GM21723 (cell line): ENCODE results near the gene COX4I1.
"Not testable (repeated sequence)": the region's sequence is repeated elsewhere in the genome, so short reads cannot be mapped to it uniquely, and the experiment has no call there.

Source experiments
- ATAC-seq: cut with Tn5 transposase; IDR thresholded peaks from one replicate; pipeline ENCODE4 v1.9.1; 2021; ENCODE audit warnings: mild to moderate bottlenecking, moderate library complexity; ENCODE audit not compliant: unreplicated experiment

Gene COX4I1

DNA sequence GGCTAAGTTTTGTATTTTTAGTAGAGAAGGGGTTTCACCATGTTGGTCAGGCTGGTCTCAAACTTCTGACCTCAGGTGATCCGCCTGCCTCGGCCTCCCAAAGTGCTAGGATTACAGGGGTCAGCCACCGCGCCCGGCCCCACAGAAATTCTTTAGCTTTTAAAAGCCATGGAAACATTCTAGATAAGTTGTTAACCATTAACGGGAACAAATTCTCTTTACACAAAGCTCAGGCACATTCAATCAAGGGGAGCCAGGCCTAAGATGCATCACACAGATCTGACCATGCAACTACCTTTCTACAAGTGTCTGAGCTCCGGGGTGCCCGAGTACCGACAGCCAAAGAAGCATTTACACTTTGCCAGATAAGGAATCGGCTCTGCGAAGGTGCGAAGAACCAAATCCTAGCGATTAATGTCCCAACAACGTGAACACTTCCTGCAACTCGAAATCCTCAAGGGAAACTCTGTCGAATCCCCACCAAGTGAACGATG is 1.2 kb upstream of the COX4I1 start:
- ATAC-seq = no peak

DNA sequence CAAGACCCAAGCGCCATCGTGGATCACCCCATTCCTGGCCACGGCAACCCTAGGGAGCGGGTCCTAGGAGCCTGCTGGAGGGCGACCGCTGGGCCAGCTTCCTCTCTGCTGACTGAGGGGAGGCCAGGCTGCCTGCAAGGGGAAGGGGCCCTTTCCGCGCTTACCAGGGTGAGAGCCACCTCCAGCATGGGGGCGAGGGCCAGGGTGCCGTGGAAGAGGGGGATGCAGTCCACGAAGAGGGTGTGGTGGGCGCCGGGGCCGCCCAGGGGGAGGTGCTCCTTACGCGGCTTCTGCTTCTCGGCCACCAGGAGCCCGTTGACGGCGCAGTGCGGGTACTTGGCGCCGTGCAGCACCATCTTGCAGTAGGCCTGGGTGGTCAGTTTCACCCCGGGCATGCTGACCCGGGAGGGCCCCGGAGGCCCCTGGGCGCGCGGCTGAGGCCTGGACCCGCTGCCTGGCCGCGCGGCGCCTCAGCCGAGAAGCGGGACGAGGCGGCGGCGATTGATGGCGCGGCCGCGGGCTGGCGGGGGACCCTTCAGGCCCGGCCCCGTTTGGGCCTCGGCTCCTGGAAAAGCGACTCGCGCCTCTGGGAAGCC is 496 bp upstream of the COX4I1 start:
- peak; percentile 33 for ATAC-seq

DNA sequence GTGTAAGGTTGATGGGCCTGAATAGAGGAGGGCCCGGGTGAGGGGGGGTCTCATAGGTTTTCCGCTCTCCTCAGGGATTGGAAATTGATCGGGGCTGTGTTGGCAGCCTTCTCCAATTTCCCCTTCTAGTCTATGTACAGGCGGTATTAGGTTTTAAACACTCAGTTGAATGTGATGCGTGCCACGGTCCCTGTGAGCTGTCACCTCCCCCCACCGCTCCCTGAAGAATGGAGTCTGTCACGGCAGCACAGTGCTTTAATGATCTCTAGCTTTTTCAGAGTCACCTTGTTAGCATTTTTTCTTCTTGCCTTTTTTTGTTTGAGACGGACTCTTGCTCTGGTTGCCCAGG is 800 bp downstream of the COX4I1 start:
- ATAC-seq = peak; percentile 11

DNA sequence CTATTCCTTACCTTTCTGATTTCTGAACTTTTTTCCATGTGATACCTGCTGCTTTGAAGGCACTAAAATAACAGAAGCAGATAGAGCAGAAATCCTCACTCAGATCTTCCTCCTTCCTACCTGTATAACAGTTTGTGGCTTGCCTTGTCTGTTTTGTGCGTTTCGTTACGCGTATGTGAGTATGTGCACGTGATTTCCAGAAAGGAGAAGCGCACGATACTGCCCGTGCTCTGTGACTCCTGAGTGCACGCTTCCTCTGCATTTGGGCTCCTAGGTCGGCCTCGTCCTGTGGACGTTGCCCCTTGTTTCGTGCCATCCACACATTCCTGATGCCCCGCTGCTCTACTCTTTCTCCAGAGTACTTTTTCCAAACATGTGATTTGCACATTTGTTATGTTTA is 4.1 kb downstream of the COX4I1 start:
- no peak for ATAC-seq

DNA sequence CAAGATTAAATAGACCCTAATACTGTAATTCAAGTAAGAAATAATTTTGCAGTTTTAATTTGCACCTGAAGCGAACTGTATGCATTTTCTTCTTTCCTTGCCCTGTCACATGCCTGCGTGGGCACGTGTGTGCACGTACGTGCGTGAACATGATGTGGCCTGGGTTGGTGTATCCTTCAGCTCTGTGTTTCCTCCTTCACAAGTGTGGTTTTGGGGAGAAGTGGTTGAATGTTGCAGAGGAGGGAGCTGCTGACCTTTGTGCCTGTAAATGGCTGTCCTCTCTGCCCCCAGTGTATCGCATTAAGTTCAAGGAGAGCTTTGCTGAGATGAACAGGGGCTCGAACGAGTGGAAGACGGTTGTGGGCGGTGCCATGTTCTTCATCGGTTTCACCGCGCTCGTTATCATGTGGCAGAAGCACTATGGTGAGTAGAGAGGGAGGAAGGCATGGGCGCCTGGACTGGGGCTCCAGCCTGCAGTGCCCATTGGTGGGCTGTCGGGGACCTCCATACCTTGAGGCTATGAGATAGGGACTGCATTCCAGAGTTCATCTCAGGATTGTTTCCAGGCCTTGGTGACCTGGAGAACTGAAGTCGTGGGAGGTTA is 6.0 kb downstream of the COX4I1 start:
- ATAC-seq = no peak

DNA sequence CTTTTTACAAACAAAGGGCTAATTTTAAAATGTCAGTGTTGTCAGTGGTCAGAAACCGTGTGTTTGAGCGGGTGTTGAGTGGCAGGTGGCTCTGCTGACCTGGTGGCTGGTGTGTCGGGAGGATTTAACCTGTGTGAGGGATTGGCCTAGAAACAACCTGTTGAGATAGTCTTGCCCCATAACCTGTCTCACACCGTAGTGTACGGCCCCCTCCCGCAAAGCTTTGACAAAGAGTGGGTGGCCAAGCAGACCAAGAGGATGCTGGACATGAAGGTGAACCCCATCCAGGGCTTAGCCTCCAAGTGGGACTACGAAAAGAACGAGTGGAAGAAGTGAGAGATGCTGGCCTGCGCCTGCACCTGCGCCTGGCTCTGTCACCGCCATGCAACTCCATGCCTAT is 7.0 kb downstream of the COX4I1 start:
- ATAC-seq = no peak

DNA sequence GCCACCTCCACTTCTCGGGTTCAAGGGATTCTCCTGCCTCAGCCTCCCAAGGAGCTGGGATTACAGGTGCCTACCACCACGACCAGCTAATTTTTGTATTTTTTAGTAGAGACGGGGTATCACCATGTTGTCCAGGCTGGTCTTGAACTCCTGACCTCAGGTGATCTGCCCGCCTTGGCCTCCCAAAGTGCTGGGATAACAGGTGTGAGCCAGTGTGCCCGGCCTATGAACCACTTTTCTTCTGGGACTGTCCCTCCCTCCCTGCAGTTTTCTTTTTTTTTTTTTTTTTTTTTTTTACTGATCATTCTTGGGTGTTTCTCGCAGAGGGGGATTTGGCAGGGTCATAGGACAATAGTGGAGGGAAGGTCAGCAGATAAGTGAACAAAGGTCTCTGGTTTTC is 7.8 kb downstream of the COX4I1 start:
- ATAC-seq = not testable (repeated sequence)

DNA sequence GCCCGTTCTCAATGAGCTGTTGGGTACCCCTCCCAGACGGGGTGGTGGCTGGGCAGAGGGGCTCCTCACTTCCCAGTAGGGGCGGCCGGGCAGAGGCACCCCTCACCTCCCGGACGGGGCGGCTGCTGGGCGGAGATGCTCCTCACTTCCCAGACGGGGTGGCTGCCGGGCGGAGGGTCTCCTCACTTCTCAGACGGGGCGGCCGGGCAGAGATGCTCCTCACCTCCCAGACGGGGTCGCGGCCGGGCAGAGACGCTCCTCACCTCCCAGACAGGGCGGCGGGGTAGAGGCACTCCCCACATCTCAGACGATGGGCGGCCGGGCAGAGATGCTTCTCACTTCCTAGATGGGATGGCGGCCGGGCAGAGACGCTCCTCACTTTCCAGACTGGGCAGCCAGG is 8.6 kb downstream of the COX4I1 start:
- not testable (repeated sequence) for ATAC-seq

DNA sequence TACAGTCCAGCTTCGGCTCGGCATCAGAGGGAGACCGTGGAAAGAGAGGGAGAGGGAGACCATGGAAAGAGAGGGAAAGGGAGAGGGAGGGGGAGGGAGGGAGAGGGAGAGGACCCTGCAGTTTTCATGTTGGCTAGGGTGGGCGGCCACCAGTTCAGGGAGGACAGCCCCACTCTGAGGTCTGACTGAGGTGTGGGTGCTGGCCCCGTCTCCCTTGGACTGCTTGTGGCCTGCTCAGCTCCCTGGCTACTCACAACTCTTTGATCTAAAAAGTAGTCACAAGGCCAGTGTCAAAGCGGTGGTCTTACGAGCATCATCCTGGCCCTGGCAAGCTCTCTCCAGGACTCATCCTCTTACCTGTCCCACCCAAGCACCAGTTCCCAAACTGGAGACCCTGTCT is 9.4 kb downstream of the COX4I1 start:
- ATAC-seq = no peak

DNA sequence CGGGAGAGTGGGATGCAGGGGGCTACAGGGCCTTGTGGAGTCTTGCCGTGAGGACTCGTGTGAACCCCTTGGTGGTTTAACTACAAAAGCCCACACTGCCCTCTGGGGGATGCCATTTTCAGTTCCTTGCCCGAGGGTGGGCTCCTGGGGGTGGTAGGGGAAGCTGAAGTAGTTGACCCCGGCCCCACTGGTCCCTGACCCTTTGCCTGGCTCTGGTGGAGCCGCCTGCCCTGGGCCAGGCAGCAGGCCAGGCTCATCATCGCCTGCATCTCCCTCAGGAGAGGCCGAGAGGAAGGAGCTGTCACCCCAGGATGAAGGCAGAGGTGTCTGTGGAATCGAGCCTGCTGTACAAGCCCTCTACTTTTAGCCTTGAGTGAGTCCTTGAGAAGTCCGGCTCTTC is 10.2 kb downstream of the COX4I1 start:
- no peak for ATAC-seq

DNA sequence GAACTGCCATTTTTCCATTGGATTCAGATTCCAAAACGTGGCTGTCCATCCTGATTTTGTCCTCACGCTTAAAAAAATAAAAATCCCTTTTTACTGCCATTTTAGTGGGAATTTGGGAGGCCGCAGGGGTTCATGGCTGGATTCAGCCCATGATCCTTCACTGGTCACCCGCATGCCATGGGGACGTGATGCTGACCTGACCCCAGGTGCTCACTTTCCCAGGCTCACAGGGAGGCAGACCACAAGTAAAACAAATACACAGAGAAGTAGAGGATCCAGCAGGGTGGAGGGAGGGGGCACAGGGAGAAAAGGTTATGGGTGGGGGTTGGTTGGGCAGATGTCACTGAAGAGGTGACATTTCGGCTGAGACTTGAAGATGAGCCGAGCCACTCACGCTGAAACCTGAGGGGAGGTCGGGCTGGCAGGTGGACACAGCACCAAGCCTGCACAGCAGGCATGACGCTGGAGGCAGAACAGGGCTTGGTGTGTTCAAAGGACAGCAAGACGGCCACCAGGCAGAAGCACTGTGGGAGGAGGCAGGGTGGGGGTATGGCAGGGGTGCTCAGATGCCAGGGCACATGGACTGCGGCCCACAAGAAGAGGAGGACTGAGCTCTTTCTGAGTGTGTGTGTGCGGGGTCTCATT is 10.7 kb downstream of the COX4I1 start:
- ATAC-seq = no peak

DNA sequence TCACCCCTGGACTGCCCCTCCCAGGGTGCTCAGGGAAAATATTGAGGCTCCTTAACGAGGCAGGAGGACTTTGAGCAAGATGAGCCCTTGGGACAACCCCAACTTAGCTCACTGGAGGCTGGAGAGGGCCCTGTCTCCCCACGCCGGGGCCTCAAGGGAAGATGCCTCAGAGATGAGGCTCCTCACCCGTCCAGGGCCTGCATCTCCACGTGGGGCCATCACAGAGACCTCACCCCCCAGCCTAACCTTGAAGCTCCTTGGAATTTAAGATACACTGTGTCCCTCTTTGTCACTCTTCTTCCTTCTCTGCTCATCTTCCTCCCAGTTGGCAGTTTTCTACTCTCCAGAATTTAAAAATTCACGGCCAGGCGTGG is 11.2 kb downstream of the COX4I1 start:
- no peak for ATAC-seq

DNA sequence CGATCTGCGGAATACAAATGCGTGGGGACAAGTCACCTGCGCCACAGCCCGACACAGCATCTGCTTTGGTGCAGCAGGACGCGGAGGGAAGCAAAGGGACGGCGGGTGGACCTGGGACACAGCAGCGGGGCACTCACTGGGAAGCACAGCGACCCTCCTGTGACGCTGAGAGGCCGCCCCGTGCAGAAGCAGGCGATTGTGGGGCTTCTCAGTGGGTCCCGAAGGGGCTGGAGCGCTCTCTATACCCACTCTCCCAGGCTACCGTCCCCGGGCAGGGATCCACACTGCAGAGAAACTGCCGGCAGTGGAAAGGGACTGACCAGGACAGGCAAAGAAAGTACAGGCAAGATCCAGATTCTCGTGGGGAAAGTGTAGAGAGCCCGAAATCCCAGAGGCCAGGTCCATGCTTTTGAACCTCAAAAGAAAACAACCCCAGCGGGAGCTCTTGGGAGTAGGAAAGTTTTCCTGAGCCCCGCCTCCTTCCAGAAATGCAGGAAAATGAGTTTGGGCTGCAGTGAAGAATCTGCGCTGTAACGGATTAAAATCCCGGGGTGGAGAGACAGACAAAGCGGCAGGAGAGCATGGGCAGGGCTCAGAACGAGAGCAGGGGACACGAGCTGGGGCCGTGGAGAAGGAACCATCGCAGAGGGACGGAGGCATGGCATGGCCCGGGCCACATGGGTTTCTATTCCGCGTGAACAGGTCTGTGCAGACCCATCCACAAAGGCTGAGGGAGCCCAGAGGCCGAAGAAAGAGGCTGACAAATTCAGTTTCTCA is 12.7 kb downstream of the COX4I1 start:
- no peak for ATAC-seq

DNA sequence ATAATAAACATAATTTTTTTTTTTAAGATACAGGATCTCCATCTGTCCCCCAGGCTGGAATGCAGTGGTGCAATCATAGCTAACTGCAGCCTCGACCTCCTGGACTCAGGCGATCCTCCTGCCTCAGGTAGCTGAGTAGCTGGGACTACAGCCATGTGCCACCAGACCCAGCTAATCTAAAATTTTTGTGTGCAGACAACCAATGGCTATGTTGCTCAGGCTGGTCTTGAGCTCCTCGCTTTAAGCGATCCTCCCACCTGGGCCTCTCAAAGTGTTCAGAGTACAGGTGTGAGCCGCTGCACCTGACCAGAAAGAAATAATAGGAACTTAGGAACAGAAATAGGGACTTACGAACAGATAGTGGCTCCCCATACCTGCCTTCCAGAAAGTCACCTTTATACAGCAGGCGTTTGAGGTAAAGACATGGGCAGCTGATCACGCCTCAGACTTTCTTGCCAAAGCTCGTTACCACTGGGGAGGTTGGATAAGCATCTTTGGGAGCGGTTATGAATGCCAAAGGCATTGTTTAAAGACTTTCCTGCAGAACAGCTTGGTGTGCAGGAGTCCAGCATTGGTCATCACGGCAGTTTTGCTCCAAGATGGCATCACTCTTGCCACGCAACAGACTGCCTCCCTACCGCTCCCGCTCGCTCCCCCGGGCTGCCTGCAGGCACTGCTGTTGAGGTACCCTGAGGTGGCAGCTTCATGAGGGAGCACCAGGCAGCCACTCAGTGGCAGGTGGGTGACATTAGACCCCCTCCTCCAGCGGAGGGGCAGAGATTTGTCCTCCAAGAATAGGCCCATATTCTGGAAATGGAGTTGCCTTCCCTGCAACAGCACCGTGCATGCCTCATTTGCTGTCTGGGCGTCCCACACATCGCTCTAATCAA is 13.6 kb downstream of the COX4I1 start:
- no peak for ATAC-seq

DNA sequence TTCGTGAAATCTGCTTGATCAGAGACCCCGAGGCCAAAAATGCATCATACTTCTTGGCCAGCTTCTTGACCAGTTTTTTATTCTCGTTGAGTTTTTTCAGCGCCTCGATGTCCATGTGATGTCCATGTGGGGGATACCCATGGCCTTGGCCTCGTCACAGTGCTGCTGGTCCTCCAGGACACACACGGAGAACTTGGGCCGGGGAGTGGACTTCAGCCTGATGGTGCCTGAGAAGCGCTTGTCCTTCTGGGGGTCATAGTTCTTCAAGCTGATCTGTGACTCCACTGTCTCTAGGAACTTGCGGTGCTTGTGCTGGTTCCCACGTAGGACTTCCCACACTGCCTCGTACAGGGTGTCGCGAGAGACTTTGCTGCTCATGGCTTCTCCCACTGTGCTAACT is 16.7 kb downstream of the COX4I1 start:
- no peak for ATAC-seq

DNA sequence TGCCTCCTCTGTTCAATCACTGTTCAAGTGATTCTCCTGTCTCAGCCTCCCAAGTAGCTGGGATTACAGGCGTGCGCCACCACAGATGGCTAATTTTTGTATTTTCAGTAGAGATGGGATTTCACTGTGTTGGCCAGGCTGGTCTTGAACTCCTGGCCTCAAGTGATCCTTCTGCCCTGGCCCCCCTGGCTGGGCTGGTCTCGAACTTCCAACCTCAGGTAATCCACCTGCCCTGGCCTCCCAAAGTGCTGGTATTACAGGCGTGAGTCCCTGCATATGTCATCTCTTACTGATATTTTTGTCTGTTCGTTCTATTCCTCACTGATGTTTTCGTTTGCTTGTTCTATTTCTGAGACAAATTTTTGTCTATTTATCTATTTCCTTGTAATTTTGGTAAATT is 17.7 kb downstream of the COX4I1 start:
- ATAC-seq = not testable (repeated sequence)

DNA sequence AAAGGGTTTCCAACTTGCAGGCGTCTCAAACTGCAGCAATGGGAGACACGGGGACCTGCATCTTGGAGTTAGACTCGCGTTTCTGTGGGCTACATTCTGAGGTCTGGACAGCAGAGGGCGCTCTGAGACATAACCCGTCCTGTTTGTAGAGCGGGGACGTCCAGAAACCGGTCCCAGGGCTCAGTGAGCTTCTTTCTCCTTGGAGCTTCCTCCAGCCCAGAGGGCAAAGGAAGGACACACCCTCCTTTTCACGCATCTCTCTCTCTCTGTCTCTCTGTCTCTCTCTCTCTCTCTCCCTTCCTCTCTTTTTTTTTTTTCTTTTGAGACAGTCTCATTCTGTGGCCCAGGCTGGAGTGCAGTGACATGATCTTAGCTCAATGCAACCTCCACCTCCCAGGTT is 19.8 kb downstream of the COX4I1 start:
- ATAC-seq = no peak

DNA sequence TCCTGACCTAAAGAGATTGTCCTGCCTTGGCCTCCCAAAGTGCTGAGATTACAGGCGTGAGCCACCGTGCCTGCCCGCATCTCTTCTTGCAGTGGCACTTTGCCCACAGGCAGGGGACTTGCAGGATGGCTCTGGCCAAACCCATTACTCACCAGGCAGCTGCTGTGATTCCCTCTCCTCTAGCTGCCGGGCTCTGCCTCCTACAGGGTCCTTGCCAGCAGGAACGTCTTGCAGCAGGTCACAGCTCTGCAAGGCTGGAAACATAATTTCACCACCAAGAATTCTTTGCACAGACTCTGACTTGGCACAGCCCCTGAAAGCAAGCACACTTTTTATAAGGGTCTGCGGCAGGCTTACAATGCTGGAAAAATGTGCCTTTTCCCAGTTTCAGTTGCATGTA is 20.3 kb downstream of the COX4I1 start:
- ATAC-seq = no peak

DNA sequence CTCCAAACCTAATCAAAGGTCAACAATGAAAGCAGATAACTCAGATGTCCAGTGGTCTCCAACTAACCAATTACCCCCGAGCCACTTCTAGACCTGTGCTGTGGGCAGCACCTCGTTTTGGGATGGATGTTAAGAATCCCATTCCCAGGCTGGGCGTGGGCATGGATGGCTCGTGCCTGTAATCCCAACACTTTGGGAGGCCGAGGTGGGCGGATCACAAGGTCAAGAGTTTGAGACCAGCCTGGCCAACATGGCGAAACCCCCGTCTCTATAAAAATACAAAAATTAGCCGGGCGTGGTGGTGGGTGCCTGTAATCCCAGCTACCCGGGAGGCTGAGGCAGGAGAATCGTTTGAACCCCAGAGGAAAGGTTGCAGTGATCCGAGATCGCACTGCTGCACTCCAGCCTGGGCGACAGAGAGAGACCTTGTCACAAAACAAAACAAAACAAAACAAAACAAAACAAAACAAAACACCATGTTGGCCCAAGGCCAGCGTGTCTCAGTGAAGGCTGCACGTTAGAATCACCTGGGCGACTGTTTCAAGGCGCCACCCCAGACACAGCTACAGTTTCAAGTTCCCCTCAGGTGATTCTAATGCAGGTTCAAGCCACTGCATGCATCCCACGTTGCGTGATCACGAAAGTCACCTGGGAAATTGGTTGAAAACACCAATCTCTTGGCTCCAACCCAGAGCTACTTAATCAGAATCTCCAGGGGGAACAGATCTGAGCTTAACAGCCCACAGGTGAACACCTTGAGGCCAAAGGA is 21.3 kb downstream of the COX4I1 start:
- no peak for ATAC-seq
